ENCODE measurements around the gene SMCP.

- no peak for TF ChIP-seq POLR2AphosphoS5 (IDR thresholded peaks at IDR 0.05; ENCODE audit: low read depth, low read length)
- no peak for TF ChIP-seq POLR2A (IDR thresholded peaks at IDR 0.05; ENCODE audit: low read depth, low read length)
These were observed 18.0 kb upstream of the SMCP start for GRCh38 chr1:152860129-152860528.
